ENCODE measurements around the gene MXRA7.

- TF ChIP-seq POLR2A (IDR thresholded peaks at IDR 0.05; ENCODE audit: low read depth, low read length), result no peak
- no peak for TF ChIP-seq TAF1 (IDR thresholded peaks at IDR 0.05; ENCODE audit: low read depth, low read length)
- TF ChIP-seq PAX5 (IDR thresholded peaks at IDR 0.05; ENCODE audit: insufficient read depth, low read length, severe bottlenecking), result no peak
- no peak for TF ChIP-seq POLR2AphosphoS5 (IDR thresholded peaks at IDR 0.05; ENCODE audit: low read depth, low read length)
- no peak for TF ChIP-seq SPI1 (IDR thresholded peaks at IDR 0.05; ENCODE audit: low read depth, low read length)
- TF ChIP-seq POU2F2 (IDR thresholded peaks at IDR 0.05; ENCODE audit: low read depth, low read length), result no peak
These were observed 40.6 kb downstream of the MXRA7 start for GRCh38 chr17:76670020-76670717.

Measured in GM12891 (cell line).